Cardiac fibroblast (primary cell): ENCODE data around the gene POLR2A.
"Not testable (repeated sequence)": the region's sequence is repeated elsewhere in the genome, so short reads cannot be mapped to it uniquely, and the experiment has no call there.

ENCODE experiments used
- DNase-seq, 2 donors: peaks; one replicate each; pipeline versions ENCODE4 v3.0.0 to v3.0.0-alpha.2; 2010; ENCODE audit warnings: low read depth in 2 of 2
- H3K4me3 ChIP-seq, 2 donors: replicated peaks in 1 of 2; 1 replicate in 1 of 2; 2 replicates in 1 of 2; pipeline ENCODE4 v1.5.1; 2011; ENCODE audit warnings: low read depth in 2 of 2, low read length in 2 of 2, mild to moderate bottlenecking in 2 of 2, moderate library complexity in 1 of 2
- CTCF ChIP-seq: IDR thresholded peaks from one replicate; pipeline ENCODE4 v1.5.1; 2011; ENCODE audit warnings: low read depth, mild to moderate bottlenecking, low read length, inconsistent platforms

The POLR2A gene

GRCh38 chr17:7476494-7476893 lies 7.7 kb upstream of the POLR2A start:
- H3K4me3 ChIP-seq = no peak overlapping the region
- no peak for TF ChIP-seq CTCF

GRCh38 chr17:7476951-7477350 lies 7.2 kb upstream of the POLR2A start:
- no peak overlapping the region for H3K4me3 ChIP-seq
- TF ChIP-seq CTCF = no peak
- no peak for DNase-seq

More at GRCh38 chr17:7476494-7476893, 7.7 kb upstream of the POLR2A start:
- DNase-seq = peak; percentile 31 to 70

- peak overlapping the region; percentile 73 to 79 for H3K4me3 ChIP-seq
- DNase-seq = peak; percentile 76 to 77
- no peak for TF ChIP-seq CTCF
Observed at GRCh38 chr17:7477392-7478275, 6.5 kb upstream of the POLR2A start.

- DNase-seq = peak in 1 of 2 donors; percentile 53
- TF ChIP-seq CTCF = no peak
- peak overlapping the region; percentile 73 to 79 for H3K4me3 ChIP-seq
Observed at GRCh38 chr17:7478276-7479212, 5.6 kb upstream of the POLR2A start.

- peak within 1 kb of the TSS; percentile 73 to 79 for H3K4me3 ChIP-seq
- peak; percentile 39 to 55 for DNase-seq
- no peak for TF ChIP-seq CTCF
Observed at GRCh38 chr17:7479213-7480088, 4.7 kb upstream of the POLR2A start, which contains the start of gene ZBTB4. TSS of gene ZBTB4 (minus strand) at chr17:7479631. CDS start at chr17:7466801, 12,830 bp downstream.

GRCh38 chr17:7480089-7480384 lies 4.1 kb upstream of the POLR2A start:
- H3K4me3 ChIP-seq = peak overlapping the region; percentile 53 to 73
- DNase-seq = peak in 1 of 2 donors; percentile 33
- TF ChIP-seq CTCF = no peak

- H3K4me3 ChIP-seq = peak within 1 kb of the TSS in 1 of 2 donors; percentile 73
- not testable (repeated sequence) for DNase-seq
Observed at GRCh38 chr17:7481275-7481674, 2.9 kb upstream of the POLR2A start, which contains the start of gene SLC35G6. TSS of gene SLC35G6 (plus strand) at chr17:7481446. CDS start at chr17:7481517, 71 bp downstream.

GRCh38 chr17:7481842-7482741 lies 2.1 kb upstream of the POLR2A start:
- not testable (repeated sequence) for DNase-seq, H3K4me3 ChIP-seq
